HG03064 (cell line): ENCODE measurements around the gene SEZ6.
"Not testable (repeated sequence)": the region's sequence is repeated elsewhere in the genome, so short reads cannot be mapped to it uniquely, and the experiment has no call there.

ENCODE experiments used
- ATAC-seq: cut with Tn5 transposase; IDR thresholded peaks from one replicate; pipeline ENCODE4 v1.9.1; 2021; ENCODE audit warnings: low read depth; ENCODE audit not compliant: unreplicated experiment

The SEZ6 gene

DNA sequence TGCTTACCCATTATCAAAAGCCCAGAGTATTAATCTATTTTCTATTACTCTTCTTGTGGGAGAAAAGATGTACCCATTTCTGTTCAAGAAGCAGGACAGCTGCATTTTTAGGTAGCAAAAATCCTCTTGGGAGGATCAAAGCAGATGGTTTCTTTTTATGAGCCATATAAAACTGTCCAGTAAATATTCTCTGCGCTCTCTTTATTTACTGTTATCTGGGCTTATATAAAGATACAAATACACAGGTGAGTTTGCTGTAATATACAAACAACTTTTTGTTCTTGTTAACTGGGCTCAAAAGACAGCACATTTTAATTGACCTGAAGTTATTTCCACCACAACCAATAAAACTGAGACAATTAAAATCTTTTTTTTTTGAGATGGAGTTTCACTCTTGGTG lies 64.6 kb downstream of the SEZ6 start:
- ATAC-seq = no peak

DNA sequence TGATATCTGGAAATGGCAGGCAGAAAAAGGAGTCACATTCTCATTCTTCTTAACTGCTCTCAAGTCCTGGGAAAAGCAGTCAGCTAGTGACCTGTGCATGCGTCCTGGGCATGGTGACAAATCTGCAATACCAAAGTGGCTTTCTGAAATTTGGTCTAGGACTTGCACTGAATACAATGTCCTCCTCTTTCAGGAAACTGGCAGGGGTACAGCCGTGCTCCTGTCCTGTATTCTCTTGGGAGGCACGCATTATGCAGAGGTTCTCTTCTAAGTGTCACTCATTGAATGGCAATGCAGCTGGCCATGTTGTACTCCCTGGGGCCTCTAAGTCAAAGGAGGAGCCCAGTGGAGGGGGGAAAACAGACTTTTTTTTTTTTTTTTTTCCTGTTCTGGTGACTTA lies 65.2 kb downstream of the SEZ6 start:
- ATAC-seq = no peak

DNA sequence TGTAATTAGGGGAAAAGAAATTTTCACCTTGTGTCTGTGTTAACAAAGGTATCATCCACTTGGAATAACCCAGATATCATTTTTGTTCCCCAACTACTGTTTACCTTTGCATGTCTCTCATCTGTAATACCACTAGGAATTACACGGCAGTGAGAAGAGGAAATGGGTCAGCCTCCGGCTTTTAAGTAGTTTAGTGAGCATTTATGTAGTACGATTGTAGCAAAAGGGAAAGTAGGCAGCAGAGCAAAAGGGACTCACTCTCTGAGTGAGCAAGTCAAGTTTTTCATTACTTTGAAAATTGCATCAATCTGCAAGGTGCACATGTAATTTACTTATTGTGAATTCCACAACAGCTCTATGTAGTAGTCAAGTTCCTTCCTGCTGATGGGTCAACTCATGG lies 65.7 kb downstream of the SEZ6 start:
- no peak for ATAC-seq

DNA sequence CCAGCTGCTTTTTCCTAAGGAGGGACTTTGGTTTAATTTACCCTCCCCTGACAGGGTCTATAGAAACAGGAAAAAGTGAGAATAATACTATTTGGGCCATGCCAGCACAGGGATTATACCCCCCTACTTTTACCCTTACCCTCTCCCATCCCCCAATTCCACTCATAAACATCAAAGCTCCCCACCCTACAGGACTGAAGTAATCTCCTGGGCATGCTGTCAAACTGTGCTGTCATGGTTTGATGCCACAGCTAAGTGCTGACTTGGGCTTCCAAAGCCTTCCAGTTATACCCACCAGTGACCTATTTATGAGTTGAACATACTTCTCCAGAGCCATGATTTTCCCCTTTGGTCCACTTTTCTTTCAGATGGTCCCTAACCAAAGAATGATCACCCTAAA lies 67.3 kb downstream of the SEZ6 start:
- no peak for ATAC-seq

- no peak for ATAC-seq
Observed at GRCh38 chr17:28937044-28937729, 68.6 kb downstream of the SEZ6 start.

DNA sequence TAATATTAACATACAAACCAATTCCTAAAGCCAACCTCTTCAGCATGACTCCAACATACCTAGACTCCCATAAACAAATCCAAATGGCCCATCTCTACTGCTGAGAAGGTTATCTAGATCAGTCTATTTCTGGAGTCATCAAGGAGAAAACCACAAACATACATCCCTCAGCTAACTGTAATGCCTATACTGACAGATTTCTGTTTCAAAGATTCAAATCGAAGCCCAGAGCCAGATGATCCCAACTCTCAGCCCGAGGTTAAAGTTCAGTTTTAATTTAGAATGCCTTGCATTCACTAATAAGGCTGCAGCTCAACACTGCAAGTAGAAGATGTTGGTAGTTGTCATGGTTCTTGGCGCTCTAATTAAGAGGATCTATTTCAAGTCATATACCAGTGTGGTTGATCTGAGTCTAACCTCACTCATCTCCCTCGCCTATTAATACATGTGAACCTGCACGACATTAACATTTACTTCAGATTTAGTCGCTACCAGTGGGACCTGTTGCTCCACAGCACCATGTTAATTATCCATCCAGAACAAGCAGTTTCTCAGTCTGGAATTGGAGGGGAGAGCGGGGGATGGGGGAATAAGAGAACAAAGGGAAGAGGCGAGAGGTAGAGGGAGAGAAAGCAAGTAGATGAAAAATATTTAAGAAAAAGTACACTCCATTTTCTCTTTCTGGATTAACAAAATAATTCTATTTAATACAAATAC lies 69.9 kb downstream of the SEZ6 start:
- no peak for ATAC-seq

GRCh38 chr17:28934508-28934907 lies 71.3 kb downstream of the SEZ6 start:
- not testable (repeated sequence) for ATAC-seq

- ATAC-seq = no peak
Observed at GRCh38 chr17:28929787-28930186, 76.0 kb downstream of the SEZ6 start.

DNA sequence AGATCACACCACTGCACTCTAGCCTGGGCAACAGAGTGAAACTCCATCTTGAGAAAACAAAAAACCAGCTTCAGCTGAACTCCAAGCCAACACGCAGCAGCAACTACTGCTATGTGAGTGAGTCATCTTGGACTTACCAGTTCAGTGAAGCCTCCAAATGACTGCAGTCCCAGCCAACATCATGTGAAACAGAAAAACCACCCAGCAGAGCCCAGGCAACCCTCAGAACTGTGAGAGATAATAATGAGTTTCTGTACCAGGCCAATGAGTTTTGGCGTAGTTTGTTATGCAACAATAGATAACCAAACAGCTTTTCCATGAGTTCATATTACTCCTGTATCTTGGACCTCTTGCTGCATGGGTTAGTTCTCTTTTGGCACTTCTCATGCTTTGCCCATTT lies 77.8 kb downstream of the SEZ6 start:
- no peak for ATAC-seq

GRCh38 chr17:28926786-28927185 lies 79.0 kb downstream of the SEZ6 start:
- no peak for ATAC-seq

DNA sequence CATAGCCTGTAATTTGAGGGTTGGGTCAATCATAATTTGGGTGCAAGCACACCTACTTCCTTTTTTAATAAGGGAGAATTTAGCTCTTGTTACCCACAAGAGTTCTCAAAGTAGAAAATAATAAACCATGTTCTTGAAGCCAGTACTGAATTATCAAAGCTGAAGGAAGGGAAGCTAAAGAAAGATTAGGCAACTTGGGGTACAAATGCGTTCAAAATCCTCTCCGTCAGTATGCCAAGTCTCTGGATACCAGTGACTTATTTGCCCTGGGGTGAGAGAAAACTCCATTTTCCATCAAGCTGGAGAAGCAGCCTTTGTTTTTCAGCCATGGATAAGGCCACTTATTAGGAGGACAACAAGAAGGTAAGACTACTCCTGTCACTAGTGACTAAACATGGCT lies 79.5 kb downstream of the SEZ6 start:
- no peak for ATAC-seq

GRCh38 chr17:28925912-28926365 lies 79.9 kb downstream of the SEZ6 start:
- ATAC-seq = no peak

DNA sequence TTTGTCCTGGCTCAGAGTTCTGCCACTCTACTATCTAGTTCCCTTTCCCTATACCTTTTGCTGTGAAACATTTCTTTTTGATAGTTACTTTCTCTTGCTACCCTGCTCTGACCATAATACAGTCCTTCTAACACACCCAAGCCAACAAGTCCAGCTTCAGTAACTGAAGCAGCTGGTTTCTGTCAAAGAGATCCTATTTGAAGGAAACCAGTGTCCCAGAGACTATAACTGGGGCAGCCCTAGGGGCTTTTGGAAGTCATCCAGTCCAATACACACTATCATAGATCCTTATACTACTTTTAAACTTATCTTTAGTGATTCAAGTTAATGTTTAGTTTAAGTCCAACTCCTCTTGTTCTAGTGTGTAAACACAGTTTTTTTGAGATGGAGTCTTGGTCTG lies 85.6 kb downstream of the SEZ6 start:
- no peak for ATAC-seq

DNA sequence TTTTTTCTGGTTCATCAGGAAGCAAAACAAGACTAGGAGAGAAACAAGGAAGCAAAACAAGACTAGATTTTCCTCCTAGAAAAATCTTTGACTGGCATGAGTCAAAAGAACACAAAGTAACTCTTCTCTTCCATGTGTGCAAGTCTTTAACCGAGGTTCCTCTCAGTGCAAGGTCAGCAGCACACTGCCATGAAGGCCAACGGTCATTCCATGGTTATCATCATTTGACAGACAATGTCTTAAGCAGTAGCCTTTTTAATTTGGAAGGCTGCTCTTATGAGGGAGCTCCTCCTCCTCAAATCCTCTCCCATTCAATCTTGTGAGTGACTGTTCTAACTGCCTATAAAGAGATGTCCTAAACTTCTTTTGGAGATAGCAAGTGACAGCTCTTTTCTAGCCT lies 87.5 kb downstream of the SEZ6 start:
- no peak for ATAC-seq

DNA sequence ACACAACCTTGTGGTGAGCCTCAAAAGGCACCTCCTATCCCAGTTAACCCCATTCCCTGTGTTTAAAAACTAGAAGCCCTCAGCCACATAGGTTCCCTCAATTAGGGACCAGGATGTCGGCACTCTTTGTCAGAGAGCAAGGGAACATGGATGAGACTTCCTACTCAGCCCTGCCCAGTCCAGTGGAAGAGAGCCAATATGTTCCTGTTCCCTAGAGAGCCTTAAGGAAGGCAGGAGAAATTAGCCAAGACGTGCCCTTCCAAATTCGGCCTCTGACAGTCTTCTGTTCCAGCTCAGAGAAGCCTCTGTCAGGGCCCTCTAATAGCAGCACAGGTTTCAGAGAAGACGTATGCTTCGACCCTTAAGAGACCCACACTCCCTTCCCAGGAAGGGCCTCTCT lies 88.4 kb downstream of the SEZ6 start:
- ATAC-seq = no peak

GRCh38 chr17:28917029-28917428 lies 88.8 kb downstream of the SEZ6 start:
- ATAC-seq = no peak

DNA sequence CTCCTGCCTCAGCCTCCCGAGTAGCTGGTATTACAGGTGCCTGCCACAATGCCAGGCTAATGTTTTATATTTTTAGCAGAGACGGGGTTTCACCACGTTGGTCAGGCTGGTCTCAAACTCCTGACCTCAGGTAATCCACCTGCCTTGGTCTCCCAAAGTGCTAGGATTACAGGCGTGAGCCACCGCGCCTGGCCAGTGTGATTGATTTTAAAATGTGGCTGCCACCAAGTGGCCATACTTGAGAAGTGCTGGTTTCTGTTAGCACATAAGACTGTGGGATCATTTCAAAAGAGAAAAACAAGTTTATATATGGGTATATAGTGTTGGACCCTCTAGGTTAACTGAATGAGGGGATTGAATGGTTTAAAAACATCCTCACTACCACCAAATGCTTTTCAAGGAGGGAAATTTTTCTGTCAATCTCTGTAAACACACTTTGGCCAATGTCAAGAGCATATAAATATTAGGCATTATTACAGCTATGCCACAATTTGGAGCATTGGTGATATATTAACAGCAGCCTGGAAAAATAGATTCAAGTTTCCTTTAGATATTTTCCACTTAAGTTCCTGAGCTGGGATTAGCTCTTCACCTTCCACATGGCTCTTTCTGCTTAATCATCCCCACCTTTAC lies 89.4 kb downstream of the SEZ6 start:
- no peak for ATAC-seq

DNA sequence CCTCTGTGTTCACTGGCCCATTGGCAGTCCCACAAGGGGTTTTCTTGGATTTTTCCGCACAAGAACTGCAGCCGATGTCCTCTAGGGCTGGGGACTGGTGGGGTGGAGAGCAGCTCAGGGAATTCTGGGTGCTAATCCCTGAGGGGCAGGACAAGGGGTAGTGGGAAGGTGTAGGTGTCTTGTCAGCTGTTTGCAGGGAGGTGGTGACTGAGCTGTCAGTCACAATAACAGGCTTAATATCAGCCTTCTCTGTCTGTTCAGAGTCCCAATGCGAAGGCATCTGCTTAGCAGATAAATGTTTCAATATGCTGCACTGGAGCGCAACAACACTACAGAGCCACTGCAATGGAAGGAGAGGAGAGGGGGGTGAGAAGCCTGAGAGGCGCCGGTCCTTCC lies 92.9 kb downstream of the SEZ6 start:
- no peak for ATAC-seq

DNA sequence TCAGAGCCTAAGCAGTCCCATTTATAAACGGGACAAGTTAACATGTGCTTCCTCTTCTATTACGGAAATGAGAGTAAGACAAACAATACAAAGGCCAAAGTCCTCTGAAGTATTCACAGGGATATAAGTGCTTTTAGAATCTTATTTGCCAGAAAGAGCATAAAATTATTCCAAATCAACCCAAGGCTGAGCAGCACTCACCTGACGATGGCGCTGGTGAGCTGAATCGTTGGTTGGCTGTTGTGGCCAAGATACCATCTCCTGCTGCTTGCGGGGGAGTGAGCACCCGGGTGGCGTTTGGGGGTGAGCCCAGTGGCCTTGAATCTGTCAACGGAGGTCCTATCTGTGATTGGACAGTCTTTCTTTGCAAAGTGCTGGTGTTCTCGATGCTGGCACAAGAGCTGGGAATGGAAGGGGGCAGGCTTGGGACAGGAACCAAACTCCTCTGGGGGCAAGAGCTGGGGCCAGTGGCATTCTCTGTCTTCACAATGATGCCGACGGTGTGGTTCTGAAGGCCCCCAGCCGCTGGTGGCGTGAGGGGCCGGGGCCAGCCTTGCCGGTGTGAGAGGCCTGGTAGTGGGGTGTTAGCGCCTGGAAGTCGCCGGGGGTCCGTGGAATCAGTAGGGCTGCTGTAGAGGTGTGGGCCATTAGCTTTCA lies 93.4 kb downstream of the SEZ6 start:
- ATAC-seq = no peak

DNA sequence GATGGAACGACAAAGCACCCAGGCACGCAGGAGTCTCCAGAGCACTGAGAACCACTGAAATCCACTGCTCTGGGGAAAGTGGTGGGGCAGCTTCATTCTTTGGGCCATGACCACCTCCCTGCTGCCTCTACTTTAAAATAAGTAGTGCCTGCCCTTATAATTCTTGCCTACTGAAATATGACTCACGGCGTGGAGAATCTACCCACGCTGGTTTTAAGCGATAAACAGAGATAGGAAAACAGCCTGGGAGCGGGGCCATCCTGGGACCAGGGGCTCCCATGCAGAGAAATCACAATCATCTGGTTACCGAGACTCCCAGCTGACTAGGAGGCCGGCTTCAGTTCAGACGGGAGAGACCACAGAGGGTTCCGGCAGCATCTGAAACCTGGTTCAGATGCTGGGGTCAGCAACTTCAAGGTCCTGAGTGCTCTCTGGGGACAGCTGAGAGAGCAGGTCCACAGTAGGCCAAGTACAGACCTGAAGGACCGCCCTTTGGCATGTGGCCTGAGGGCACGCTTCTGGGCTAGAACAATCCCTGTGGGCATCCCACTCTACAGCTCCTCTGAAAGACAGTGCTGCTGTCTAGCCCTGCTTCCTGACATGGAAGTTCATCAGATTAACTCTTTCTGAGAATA lies 94.3 kb downstream of the SEZ6 start:
- no peak for ATAC-seq

- no peak for ATAC-seq
Observed at GRCh38 chr17:28910534-28910933, 95.3 kb downstream of the SEZ6 start.
